Skeletal muscle cell (primary cell): ENCODE results near the gene KRT6B.
"Not testable (repeated sequence)": the region's sequence is repeated elsewhere in the genome, so short reads cannot be mapped to it uniquely, and the experiment has no call there.

Experiments
- DNase-seq: peaks from one replicate; pipeline ENCODE4 v3.0.0-alpha.2; 2010; ENCODE audit warnings: low read depth
- H3K4me3 ChIP-seq: 2 replicates; pipeline ENCODE4 v1.5.1; 2011; ENCODE audit warnings: low read depth, mild to moderate bottlenecking, control low read depth, low read length, moderate library complexity

KRT6B gene

GRCh38 chr12:52474212-52474611 lies 22.3 kb upstream of the KRT6B start:
- no peak overlapping the region for H3K4me3 ChIP-seq

DNA sequence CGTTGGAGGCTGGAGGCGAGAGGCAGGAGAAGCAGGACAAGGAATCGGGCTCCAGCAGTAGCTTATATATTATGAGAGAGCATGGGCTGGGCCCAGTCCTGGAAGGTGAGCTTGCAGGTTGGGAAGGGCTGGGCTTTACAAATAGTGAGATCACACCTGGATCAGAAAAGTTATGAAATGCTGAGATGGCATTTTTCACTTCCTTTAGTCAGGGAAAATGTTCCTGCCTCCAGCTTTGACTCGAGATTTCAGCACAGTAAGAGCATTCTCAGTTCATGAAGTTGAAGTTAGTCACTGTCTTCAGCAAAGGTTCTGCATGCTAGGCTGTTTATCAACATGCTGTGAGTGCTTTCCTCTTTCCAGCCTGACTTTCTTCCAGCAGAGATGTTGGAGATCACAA lies 21.8 kb upstream of the KRT6B start, which contains the start of gene KRT6C:
Gene KRT6C (minus strand): TSS at position 38 of the 400 bp plus-strand sequence. CDS start 68 bp downstream, outside the sequence.
- no peak for DNase-seq
- H3K4me3 ChIP-seq, result no peak within 1 kb of the TSS

More at GRCh38 chr12:52474212-52474611, 22.3 kb upstream of the KRT6B start:
- no peak for DNase-seq

DNA sequence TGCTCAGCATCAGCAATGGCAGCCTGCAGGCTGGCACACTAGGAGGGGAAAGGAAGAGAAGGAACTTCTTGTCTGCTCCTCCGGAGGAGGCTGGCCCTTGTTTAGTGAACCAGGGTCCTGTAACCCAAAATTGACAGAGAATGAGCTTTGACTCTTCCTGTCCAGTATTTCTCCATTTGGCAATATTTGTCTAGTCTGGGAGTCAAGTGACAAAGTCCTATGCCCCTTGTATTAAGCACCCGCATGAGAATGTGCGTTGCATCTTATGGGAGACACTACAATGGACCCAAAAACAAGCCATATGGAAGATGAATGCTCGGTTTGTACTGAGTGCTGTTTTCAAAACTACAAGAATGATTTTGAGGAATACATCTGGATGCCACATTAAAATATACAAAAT lies 17.9 kb upstream of the KRT6B start:
- no peak for DNase-seq
- H3K4me3 ChIP-seq, result no peak overlapping the region

GRCh38 chr12:52464897-52465296 lies 13.0 kb upstream of the KRT6B start:
- DNase-seq, result no peak
- no peak overlapping the region for H3K4me3 ChIP-seq

GRCh38 chr12:52461693-52462092 lies 9.7 kb upstream of the KRT6B start:
- no peak for DNase-seq
- H3K4me3 ChIP-seq, result no peak overlapping the region

- no peak for DNase-seq
- H3K4me3 ChIP-seq, result no peak overlapping the region
Observed at GRCh38 chr12:52458861-52459260, 6.9 kb upstream of the KRT6B start.

DNA sequence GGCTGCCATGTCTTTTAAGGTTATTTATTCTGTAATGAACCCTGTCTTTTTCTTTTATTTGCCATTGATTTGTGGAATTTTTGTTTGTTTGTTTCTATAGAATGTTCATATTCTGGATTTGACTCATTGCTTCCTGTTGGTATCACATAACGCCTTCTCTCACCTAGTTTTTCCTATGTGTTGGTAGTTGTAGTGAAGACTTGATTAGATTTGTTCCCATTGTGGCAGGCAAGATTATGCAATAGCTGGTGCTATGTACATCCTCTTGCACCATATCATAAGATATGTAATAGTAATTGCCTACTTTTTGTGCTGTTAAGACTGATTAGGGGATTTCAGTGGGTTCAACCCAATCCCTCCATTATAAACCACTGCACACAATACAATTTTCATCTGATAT lies 3.9 kb upstream of the KRT6B start:
- H3K4me3 ChIP-seq, result no peak overlapping the region
- no peak for DNase-seq

DNA sequence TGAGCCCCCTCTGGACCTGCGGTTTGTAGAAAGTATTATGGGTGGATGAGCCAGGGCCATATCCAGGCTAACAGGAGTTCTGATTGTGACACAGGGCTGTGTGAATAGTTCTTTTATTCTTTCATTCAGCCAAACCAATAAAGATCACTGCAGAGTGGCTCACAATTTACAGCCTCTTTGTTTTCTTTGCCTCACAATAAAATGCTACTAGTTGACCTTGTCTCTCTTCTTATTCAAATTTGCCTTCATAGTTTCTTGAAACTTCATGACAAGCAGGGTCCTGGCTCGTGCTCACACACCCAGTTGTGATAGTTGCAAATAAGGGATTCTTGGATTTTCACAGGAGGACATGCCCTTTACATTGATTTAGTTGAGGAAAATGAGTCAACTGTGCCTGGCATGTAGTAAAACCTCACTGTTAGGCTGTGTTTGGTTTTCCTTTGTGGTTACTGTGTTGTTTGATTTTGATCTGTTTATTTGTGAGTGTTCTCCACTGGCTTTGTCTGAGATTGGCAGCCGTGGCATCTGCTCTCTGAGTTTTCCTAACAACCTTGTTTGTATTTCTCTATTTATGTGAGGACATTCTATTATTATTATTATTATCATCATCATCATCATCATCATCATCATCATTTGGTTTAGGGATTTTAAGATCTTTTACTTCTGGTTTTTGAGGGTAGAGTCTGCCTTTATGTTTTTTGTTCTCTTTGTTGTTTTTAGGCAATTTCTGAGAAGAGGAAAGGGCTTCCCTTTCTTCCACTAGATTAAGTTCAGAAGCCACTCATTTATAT lies 2.7 kb upstream of the KRT6B start:
- H3K4me3 ChIP-seq, result no peak overlapping the region
- no peak for DNase-seq

DNA sequence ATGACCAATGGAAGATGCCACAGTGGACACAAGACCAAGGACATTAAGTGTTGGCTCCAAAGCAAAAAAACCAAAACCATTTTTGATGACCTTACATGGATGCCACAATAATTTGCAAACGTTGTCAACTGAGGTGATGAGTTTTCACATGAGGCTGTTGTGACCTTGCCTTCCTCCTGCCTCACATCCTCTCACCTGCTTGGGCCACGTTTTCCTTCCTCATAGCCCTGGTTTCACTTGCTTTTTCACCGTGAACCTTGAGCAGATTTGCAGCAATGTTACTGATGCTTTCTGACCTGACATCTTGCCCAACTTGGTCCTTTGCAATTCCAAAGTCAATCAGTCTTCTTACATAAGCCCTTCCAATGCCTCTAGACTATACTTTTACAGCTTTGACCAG lies 3.7 kb downstream of the KRT6B start:
- no peak overlapping the region for H3K4me3 ChIP-seq
- no peak for DNase-seq

GRCh38 chr12:52447196-52447595 lies 4.8 kb downstream of the KRT6B start:
- H3K4me3 ChIP-seq, DNase-seq: not testable (repeated sequence)

DNA sequence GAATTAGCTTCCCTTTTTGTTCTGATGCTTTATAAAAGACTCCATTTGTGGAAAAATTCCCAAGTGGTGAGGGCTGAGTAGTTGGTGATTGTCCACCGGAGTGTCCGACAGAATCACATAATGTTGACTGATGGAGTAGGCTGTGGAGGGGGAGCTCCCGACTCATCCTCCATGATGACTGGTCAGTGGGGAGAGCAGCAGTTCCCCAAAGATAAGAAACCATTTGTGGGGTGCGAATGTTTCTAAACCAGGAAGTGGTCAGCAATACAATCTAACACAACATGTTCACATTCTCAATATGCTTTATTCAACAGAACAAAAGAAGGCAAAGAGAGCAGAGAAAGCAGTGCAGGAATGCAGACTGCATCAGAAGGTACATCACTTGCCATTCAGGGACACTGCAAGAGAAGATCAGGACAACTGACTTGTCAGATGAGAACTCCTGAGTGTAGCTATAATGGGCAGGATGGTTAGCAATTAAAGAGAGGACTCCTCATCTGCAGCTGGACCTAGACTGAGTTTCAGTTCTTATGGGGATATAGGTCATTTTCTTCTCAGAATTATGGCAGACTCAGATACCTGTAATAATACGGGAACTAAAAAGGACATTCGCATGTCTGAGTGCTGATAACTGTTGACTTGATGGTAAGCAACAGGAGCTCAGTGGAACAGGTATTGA lies 5.4 kb downstream of the KRT6B start:
- no peak overlapping the region for H3K4me3 ChIP-seq
- no peak for DNase-seq

DNA sequence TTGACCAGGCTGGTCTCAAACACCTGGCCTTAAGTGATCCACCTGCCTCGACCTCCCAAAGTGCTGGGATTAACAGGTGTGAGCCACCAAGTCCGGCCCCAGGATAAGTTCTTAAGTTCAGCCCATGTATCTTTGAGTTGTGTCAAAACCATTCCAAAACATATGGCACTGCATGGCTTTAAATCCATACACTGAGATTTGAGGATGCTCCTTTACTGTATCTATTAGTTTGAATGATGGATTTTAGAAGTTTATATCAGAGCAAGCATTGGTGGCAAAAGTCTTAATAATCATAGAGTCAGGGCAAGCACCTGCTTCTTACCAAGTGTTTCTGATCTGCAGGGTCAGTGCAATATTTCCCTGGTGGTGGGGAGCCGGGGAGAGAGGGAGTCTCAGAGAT lies 6.1 kb downstream of the KRT6B start:
- no peak overlapping the region for H3K4me3 ChIP-seq
- DNase-seq, result no peak

DNA sequence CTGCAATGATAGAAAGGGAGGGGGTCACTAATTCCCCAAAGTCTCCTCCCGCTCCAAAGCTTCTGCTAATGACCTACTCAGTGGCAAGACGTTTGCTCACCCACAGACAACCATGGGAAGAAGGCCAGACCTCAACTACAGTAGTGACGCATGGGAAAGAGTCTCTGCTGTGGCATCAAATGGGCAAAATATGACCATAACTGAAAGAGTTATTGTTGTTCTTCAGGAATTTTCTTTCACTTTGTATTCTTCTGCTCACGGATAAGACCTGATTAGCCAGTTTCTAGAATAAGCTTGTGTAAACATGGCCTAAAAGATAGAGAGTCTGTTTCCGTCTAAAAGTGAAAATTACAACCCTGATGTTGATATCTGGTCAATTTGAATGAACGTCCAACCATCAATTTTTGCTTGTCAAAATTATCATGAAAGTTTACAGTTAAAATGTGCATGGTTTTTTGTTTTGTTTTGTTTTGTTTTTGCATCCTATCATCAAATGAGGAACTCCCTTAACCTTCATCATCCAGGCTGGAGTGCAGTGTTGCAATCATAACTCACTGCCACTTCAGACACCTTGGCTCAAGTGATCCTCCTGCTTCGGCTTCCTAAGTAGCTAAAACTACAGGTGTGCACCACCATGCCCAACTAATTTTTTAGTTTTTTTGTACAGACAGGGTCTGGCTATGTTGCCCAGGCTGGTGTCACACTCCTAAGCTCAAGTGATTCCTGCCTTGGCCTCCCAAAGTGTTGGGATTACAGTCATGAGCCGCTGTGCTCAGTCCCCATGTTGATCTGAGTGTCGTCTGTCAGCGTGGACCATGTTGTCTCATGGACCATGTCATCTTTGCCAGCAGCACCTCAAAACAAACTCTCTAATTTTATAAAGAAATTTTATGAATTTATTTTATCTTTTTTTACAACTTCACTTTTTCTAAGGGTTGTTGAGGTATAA lies 7.0 kb downstream of the KRT6B start:
- no peak overlapping the region for H3K4me3 ChIP-seq
- no peak for DNase-seq

DNA sequence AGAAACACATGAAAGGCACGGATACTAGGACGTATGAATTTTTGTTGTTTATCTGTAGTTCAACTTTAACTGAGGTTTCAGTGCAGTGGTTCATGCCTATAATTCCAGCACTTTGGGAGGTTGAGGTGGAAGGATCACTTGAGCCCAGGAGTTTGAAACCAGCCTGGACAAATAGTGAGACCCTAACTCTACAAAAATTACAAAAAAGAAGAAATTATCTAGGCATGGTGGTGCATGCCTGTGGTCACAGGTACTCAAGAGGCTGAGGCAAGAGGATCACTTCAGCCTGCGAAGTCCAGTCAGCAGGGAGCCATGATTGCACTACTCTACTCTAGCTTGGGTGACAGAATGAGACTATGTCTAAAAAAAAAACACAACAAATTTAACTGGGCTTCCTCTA lies 8.0 kb downstream of the KRT6B start:
- DNase-seq, result no peak
- H3K4me3 ChIP-seq, result no peak overlapping the region

GRCh38 chr12:52442600-52443061 lies 9.3 kb downstream of the KRT6B start:
- DNase-seq, result peak; percentile 85

DNA sequence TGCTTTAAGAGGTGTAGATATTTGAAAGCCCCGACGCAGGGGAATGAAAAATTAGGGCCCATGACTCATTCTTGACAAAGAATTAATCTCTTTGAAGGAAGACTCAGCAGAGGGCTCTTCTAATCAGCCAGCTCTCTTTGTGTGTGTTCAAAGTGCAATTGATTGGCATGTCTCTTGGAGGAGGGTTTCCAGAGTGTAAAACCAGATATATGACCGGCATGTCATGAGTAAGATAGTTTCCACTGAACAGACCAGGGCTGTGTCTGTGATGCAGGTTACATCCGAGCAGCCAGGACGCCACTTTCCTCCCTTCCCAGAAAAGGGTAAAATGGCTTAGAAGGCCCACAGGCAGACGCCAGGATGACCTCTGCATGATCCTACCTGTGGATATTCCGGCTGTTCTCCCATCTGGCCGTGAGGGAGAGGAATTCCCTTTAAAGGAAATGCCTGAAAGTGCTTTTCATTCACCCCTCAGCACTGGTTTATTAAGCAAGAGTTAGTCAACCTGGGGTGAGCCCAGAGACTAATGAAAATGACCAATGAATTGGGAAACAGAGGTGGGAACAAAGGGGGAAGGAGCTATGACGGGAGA lies 10.5 kb downstream of the KRT6B start:
- no peak overlapping the region for H3K4me3 ChIP-seq
- peak; percentile 33 for DNase-seq

More at GRCh38 chr12:52442600-52443061, 9.3 kb downstream of the KRT6B start:
- H3K4me3 ChIP-seq, result no peak overlapping the region

GRCh38 chr12:52440821-52441319 lies 11.1 kb downstream of the KRT6B start:
- no peak overlapping the region for H3K4me3 ChIP-seq

DNA sequence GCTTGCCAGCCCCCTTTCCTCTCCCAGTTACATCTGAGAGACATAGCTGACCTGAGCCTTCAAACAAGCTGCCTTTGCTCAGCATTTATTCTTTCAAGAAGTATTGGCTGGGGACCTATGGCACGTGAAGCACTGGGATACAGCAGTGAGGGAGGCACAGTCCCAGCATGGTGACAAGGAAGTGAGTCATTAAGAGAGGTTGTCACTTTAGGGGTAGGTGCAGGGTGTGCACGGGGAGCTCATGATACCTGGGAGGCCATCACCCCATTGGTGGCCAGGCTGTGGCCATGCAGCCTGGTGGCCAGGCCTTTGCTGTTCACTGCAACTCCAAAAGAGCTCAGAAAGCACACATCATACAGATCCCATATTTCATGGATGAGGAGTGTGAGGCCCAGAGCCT lies 12.1 kb downstream of the KRT6B start:
- H3K4me3 ChIP-seq, result no peak overlapping the region
- no peak for DNase-seq

More at GRCh38 chr12:52440821-52441319, 11.1 kb downstream of the KRT6B start:
- peak; percentile 29 for DNase-seq

DNA sequence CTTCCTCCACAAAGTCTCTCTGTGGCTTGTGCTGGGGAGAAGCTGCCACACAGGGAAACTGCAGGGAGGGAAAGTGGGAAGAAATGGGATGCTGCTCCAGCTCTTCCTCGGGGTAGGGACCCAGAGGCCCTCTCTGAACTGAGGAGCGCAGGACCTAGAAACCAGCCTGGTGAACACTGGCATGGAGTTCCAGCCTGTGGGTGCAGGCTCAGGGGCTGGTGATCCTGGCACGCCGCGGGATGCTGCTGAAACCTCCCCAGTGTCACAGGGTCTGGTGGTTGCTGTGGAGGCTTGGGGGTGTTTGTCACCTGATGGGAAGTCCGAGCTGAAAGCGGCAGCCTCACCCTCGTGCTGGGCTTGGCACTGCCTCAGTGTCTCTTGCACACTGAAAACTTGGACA lies 12.5 kb downstream of the KRT6B start:
- DNase-seq, result no peak
- no peak overlapping the region for H3K4me3 ChIP-seq
